Loucy (cell line): ENCODE data around the gene MAPK7.

Experiments
- H2AFZ ChIP-seq: fragments of 200-600 bp; sonication (generic); 2 replicates; pipeline ENCODE4 v1.6.0; 2016; ENCODE audit warnings: antibody characterized with exemption, mild to moderate bottlenecking, low read length, moderate library complexity
- H3F3A ChIP-seq: fragments of 200-600 bp; 2 replicates; pipeline ENCODE4 v1.6.0; 2016; ENCODE audit warnings: antibody characterized with exemption, low read depth, mild to moderate bottlenecking
- H3K27me3 ChIP-seq: fragments of 200-600 bp; sonication (generic); 2 replicates; pipeline ENCODE4 v1.6.1; 2014; ENCODE audit warnings: low read length, mild to moderate bottlenecking; ENCODE audit not compliant: insufficient read depth, poor library complexity, severe bottlenecking
- H3K36me3 ChIP-seq: fragments of 200-600 bp; sonication (generic); 2 replicates; pipeline ENCODE4 v1.6.1; 2016; ENCODE audit warnings: low read length; ENCODE audit not compliant: insufficient read depth
- H3K4me1 ChIP-seq: fragments of 200-600 bp; sonication (generic); 2 replicates; pipeline ENCODE4 v1.5.1; 2014; ENCODE audit warnings: low read length, mild to moderate bottlenecking; ENCODE audit not compliant: insufficient read depth, poor library complexity, severe bottlenecking
- H3K4me2 ChIP-seq: fragments of 200-600 bp; sonication (generic); 2 replicates; pipeline ENCODE4 v1.6.0; 2014; ENCODE audit warnings: antibody characterized with exemption, low read length, low read depth, mild to moderate bottlenecking; ENCODE audit not compliant: poor library complexity, severe bottlenecking
- H3K4me3 ChIP-seq: fragments of 200-600 bp; sonication (generic); 2 replicates; pipeline ENCODE4 v1.5.1; 2014; ENCODE audit warnings: low read length, mild to moderate bottlenecking, mixed read lengths; ENCODE audit not compliant: poor library complexity, severe bottlenecking
- H3K79me2 ChIP-seq: fragments of 200-600 bp; sonication (generic); 2 replicates; pipeline ENCODE4 v1.6.1; 2014; ENCODE audit warnings: low read length; ENCODE audit not compliant: insufficient read depth
- H3K9ac ChIP-seq: fragments of 200-600 bp; sonication (generic); 2 replicates; pipeline ENCODE4 v1.6.0; 2014; ENCODE audit warnings: mild to moderate bottlenecking, low read depth, low read length, moderate library complexity; ENCODE audit not compliant: poor library complexity, severe bottlenecking
- H3K9me2 ChIP-seq: fragments of 200-600 bp; sonication (generic); replicated peaks from 2 replicates; pipeline ENCODE4 v1.6.1; 2016; ENCODE audit warnings: low read depth, low read length, mixed read lengths
- H3K9me3 ChIP-seq: fragments of 200-600 bp; sonication (generic); 2 replicates; pipeline ENCODE4 v1.6.1; 2014; ENCODE audit warnings: mild to moderate bottlenecking, antibody characterized with exemption, low read length, low read depth; ENCODE audit not compliant: insufficient read depth
- H4K20me1 ChIP-seq: fragments of 200-600 bp; sonication (generic); 2 replicates; pipeline ENCODE4 v1.6.0; 2014; ENCODE audit warnings: antibody characterized with exemption, low read length, mild to moderate bottlenecking; ENCODE audit not compliant: insufficient read depth, poor library complexity, severe bottlenecking
- CTCF ChIP-seq: fragments of 200-600 bp; sonication (generic); conservative IDR thresholded peaks from 2 replicates; pipeline ENCODE4 v1.5.1; 2014; ENCODE audit warnings: mild to moderate bottlenecking, antibody characterized with exemption, low read length
- EZH2phosphoT487 ChIP-seq: fragments of 200-600 bp; IDR thresholded peaks from 2 replicates; pipeline ENCODE4 v1.6.1; 2018; ENCODE audit warnings: antibody characterized with exemption, mild to moderate bottlenecking, moderate library complexity, borderline replicate concordance

MAPK7 gene

GRCh38 chr17:19369107-19369778, 9.1 kb upstream of the MAPK7 start:
- no peaks in the 10 kb centered on the region for H3K9me3 ChIP-seq
- no peak overlapping the region for H3K4me2 ChIP-seq
- H2AFZ ChIP-seq, result no peak overlapping the region
- H3K36me3 ChIP-seq, result no peaks in the 10 kb centered on the region
- no peaks in the 10 kb centered on the region for H3F3A ChIP-seq
- H3K9ac ChIP-seq, result no peak overlapping the region
- no peak for TF ChIP-seq EZH2phosphoT487
- no peak for TF ChIP-seq CTCF
- H3K9me2 ChIP-seq, result no peaks in the 10 kb centered on the region
- H3K4me1 ChIP-seq, result peaks cover 30% of the 10 kb centered on the region
- H4K20me1 ChIP-seq, result no peaks in the 10 kb centered on the region
- no peaks in the 10 kb centered on the region for H3K79me2 ChIP-seq
- H3K27me3 ChIP-seq, result no peaks in the 10 kb centered on the region
- H3K4me3 ChIP-seq, result no peak overlapping the region

GRCh38 chr17:19369846-19370492, 8.3 kb upstream of the MAPK7 start:
- no peaks in the 10 kb centered on the region for H3K9me3 ChIP-seq
- H2AFZ ChIP-seq, result no peak overlapping the region
- H3K4me2 ChIP-seq, result peak overlapping the region; percentile 59
- H3F3A ChIP-seq, result no peaks in the 10 kb centered on the region
- H3K27me3 ChIP-seq, result no peaks in the 10 kb centered on the region
- no peaks in the 10 kb centered on the region for H4K20me1 ChIP-seq
- H3K9ac ChIP-seq, result no peak overlapping the region
- H3K36me3 ChIP-seq, result no peaks in the 10 kb centered on the region
- no peaks in the 10 kb centered on the region for H3K9me2 ChIP-seq
- H3K79me2 ChIP-seq, result no peaks in the 10 kb centered on the region
- peak overlapping the region; percentile 14 for H3K4me3 ChIP-seq
- TF ChIP-seq EZH2phosphoT487, result no peak
- no peak for TF ChIP-seq CTCF
- H3K4me1 ChIP-seq, result peaks cover 30% of the 10 kb centered on the region

GRCh38 chr17:19370493-19370960, 7.8 kb upstream of the MAPK7 start:
- no peaks in the 10 kb centered on the region for H3F3A ChIP-seq
- no peak for TF ChIP-seq EZH2phosphoT487
- TF ChIP-seq CTCF, result no peak
- no peak overlapping the region for H3K9ac ChIP-seq
- no peaks in the 10 kb centered on the region for H3K79me2 ChIP-seq
- H3K4me3 ChIP-seq, result peak overlapping the region; percentile 14
- H3K27me3 ChIP-seq, result no peaks in the 10 kb centered on the region
- H4K20me1 ChIP-seq, result no peaks in the 10 kb centered on the region
- no peaks in the 10 kb centered on the region for H3K36me3 ChIP-seq
- H3K4me1 ChIP-seq, result peaks cover 30% of the 10 kb centered on the region
- H3K9me2 ChIP-seq, result no peaks in the 10 kb centered on the region
- H2AFZ ChIP-seq, result no peak overlapping the region
- H3K9me3 ChIP-seq, result no peaks in the 10 kb centered on the region
- H3K4me2 ChIP-seq, result peak overlapping the region; percentile 59
